Fibroblast of the aortic adventitia (primary cell): Measurements from ENCODE around the gene HTT. TPM values are rescaled to one million over a fixed set of nuclear protein-coding genes. Genes with fewer than 3 reads are reported as not detected.

Experiments
- DNase-seq: peaks from one replicate; pipeline ENCODE4 v3.0.0-alpha.2; 2010; ENCODE audit warnings: low read depth
- H3K4me3 ChIP-seq: 2 replicates; pipeline ENCODE4 v1.5.1; 2011; ENCODE audit warnings: low read depth, mild to moderate bottlenecking, control low read depth, low read length, moderate library complexity
- total RNA-seq: library from RNA; depleted of rRNA; stranded (reverse); fragments of >200 nt; gene quantifications from 2 replicates; pipeline ENCODE4 v1.2.3, GENCODE V29; 2012; ENCODE audit warnings: low replicate concordance
- TF ChIP-seq, protein P1 (sequence below): IDR thresholded peaks from 2 replicates; pipeline ENCODE4 v1.5.1; 2011; ENCODE audit warnings: mild to moderate bottlenecking, low read length, control low read depth, inconsistent platforms; ENCODE audit not compliant: insufficient read depth

HTT gene
- total RNA-seq, 1 donor = 49.9 TPM

DNA sequence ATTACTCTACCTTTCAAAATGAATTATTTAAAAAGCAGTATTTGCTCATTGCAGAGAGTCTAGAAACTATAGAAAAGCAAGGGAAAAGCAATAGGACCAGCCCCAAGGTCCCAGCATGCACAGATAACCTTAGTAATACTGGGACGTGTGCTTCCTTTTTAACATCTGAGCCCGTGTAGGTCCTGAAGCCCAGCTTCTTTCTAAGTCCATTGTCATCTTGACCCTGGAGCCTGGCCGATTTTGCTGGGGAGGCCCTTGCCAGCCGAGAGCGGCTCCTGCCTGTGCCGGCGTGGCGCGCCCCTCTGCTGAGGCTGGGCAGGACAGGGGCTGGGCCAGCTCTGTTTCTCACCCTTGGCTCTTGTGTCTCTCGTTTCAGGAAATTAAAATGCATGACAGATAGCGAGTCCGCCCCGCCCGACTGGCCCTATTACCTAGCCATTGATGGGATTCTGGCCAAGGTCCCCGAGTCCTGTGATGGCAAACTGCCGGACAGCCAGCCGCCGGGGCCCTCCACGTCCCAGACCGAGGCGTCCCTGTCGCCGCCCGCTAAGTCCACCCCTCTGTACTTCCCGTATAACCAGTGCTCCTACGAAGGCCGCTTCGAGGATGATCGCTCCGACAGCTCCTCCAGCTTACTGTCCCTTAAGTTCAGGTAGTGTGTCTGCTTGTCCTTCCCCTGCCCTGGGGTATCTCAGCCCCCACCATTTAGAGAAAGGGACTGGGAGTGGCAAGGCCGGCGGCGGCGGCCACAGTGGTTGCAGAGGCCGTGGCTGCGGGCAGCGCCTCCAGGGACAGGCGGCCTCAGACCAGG is 178.6 kb downstream of the HTT start:
- DNase-seq = no peak
- TF ChIP-seq, protein P1, sequence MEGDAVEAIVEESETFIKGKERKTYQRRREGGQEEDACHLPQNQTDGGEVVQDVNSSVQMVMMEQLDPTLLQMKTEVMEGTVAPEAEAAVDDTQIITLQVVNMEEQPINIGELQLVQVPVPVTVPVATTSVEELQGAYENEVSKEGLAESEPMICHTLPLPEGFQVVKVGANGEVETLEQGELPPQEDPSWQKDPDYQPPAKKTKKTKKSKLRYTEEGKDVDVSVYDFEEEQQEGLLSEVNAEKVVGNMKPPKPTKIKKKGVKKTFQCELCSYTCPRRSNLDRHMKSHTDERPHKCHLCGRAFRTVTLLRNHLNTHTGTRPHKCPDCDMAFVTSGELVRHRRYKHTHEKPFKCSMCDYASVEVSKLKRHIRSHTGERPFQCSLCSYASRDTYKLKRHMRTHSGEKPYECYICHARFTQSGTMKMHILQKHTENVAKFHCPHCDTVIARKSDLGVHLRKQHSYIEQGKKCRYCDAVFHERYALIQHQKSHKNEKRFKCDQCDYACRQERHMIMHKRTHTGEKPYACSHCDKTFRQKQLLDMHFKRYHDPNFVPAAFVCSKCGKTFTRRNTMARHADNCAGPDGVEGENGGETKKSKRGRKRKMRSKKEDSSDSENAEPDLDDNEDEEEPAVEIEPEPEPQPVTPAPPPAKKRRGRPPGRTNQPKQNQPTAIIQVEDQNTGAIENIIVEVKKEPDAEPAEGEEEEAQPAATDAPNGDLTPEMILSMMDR = no peak

DNA sequence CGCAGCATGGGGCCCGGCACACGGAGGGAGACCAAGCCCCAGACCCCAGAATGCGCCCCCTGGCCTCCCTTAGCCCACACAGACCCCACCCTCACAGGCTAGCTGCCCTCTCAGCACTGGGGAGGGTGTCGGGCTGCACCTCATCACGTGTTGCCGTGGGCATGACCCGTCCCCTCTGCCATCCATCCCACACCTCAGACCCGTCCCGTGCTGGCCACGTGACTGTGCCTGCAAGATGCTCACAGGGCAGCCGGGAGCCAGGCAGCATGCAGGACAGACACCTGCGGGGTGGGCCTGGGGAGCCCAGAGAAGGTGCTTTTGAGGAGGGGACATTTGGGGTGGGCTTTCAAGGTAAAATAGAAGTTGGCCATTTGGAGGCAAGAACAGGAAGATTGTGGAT is 179.3 kb downstream of the HTT start:
- H3K4me3 ChIP-seq = no peak overlapping the region
- no peak for DNase-seq
- TF ChIP-seq, protein P1 = no peak

More for the DNA sequence above, 178.6 kb downstream of the HTT start:
- H3K4me3 ChIP-seq = no peak overlapping the region

DNA sequence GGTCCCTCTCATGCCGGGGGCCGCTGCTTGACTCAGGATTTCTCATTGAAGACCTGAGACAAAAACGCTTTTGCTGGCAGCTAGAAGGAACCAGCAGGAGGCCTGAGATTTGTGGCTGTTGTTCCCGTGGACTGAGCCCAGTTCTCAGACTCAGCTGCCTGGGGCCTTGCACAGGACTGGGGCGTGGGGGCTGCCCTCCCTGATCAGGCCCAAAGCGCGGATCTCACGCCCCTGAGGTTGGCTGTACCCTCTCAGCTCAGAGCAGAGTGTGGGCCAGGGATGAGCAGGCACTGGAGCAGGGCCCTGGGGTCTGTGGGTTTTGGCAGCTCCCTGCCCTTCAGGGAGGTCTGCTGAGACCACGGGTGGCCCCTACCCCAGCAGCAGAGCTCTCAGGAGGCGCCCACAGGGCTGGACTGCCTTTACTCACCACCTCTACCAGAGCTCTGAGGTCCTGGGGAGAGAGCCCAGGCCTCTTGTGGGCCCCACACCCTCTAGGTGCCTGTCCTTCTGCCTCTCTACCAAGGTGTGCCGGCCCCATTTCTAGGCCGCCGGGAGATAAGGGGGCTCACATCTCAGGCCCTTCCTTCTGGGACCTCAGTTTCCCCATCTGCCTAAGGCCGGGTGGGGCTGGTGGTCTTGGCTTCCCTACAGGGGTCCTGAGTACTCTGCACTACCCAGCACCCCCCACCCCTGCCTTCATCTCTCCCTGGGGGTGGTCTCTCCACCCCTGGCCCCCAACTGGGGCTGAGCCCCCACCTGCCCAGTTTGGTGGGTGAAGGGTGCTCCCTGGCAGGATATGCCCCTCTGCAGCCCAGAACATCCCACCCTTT is 180.0 kb downstream of the HTT start:
- TF ChIP-seq, protein P1 = no peak

DNA sequence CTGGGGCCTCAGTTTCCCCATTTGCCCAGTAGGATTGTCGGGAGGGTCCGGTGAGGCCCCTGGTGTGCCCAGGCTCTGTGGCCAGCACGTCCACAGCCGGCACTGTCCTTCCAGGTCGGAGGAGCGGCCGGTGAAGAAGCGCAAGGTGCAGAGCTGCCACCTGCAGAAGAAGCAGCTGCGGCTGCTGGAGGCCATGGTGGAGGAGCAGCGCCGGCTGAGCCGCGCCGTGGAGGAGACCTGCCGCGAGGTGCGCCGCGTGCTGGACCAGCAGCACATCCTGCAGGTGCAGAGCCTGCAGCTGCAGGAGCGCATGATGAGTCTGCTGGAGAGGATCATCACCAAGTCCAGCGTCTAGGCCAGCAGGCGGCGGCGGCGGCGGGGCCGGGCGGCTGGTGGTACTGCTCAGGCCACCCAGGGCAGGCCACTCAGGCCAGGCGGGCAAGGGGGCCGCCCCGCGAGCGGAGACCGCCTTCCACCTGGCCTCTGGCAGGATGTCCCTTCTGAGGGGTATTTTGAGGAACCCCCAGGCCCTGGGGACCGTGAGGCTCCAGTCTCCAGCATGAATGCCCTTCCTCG is 181.2 kb downstream of the HTT start:
- no peak for DNase-seq
- TF ChIP-seq, protein P1 = no peak
- H3K4me3 ChIP-seq = no peak overlapping the region

More for the DNA sequence above, 180.0 kb downstream of the HTT start:
- DNase-seq = no peak
- no peak overlapping the region for H3K4me3 ChIP-seq

DNA sequence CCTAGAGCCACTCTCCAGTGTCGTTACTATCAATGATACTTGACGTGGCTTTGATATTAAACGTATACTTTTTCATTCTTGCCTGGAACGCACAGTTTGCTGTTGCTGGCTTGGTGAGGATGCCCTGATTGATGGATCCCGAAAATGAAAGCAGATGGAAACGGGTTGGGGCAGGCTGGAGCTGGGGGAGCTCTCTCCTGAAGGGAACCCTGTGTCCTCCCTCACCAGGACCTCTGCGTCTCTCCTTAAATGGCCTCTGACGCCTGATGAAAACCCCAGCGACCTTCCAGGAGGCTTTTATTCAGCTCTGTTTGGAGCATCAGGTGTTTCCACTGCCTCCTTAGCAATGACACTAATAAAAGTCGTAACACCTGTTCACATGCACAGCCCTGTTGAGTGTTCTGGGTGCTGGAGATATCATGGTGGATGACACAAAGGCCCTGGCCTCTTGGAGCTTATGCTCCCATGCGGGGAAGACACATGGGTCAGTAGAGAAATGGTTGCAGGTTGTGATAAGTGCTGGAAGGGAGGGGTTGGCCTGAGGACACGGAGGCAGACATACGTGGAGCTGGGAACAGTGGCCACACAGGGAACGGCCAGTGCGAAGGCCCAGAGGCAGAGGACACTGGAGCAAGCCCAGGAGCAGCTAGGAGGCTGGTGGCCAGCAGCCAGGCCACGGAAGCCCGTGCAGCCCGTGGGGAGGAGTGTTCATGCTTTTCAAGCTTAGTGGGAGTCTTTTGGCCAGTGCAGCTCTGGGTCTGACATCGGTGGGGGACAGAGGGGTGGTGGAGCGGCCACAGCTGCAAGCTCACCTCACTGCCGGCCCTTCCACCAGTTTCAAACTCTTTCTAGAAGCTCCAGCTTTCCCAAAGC is 182.0 kb downstream of the HTT start:
- TF ChIP-seq, protein P1 = no peak
- no peak for DNase-seq
- no peak overlapping the region for H3K4me3 ChIP-seq

DNA sequence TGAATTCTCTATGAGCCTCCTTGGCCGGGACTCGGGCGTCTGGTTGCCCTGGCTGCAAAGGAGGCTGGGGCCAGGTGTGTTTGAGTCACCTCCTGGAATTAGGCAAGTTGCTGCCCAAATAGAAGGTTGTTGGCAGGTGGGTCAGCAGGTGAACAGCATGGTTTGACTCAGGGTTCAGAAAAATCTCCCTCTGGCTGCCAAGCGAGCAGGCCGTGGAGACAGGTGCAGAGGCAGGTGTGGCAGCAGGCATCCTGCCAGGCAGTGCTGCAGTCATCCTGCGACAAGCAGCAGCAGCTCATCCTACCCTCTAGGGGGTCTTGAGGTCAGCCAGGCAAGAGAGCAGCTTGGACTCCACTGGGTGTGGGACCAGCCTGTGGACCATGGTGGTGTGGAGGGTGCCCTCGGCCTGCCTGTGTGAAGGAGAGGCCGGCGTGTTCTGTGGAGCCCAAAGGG is 182.6 kb downstream of the HTT start:
- TF ChIP-seq, protein P1 = no peak
- no peak overlapping the region for H3K4me3 ChIP-seq
- DNase-seq = no peak
